Ovary (tissue), 9 donors: ENCODE results near the gene TUBB6. TPM values are rescaled to one million over a fixed set of nuclear protein-coding genes. Genes with fewer than 3 reads are reported as not detected.

Experiments
- DNase-seq, 5 donors: peaks; one replicate each; pipeline ENCODE4 v3.0.0-alpha.2; 2019 to 2020
- H3K27ac ChIP-seq, 2 donors: fragments of 200-600 bp; one replicate each; pipeline versions ENCODE4 v1.5.1 to v1.8.0; 2019 to 2022
- H3K27me3 ChIP-seq: fragments of 200-600 bp; one replicate; pipeline ENCODE4 v1.8.0; 2022
- H3K36me3 ChIP-seq: fragments of 200-600 bp; sonication (generic); one replicate; pipeline ENCODE4 v1.5.1; 2019
- H3K4me1 ChIP-seq: one replicate; pipeline ENCODE4 v1.8.1; 2013; ENCODE audit warnings: mild to moderate bottlenecking, moderate library complexity; ENCODE audit not compliant: insufficient read depth
- H3K4me3 ChIP-seq: fragments of 200-600 bp; sonication (generic); one replicate; pipeline ENCODE4 v1.5.1; 2017
- H3K9me3 ChIP-seq, 2 donors: fragments of 200-600 bp in 1 of 2; sonication (generic) in 1 of 2; one replicate each; pipeline versions ENCODE4 v1.5.1 to v1.8.1; 2013 to 2019; ENCODE audit warnings: mild to moderate bottlenecking in 1 of 2, moderate library complexity in 1 of 2
- EP300 ChIP-seq: sonication (generic); formaldehyde crosslinking; IDR thresholded peaks from one replicate; pipeline ENCODE4 v1.6.1; 2017; ENCODE audit warnings: antibody characterized with exemption
- POLR2A ChIP-seq: fragments of 450-650 bp; IDR thresholded peaks from one replicate; pipeline ENCODE4 v1.6.1; 2017; ENCODE audit warnings: antibody characterized with exemption, mild to moderate bottlenecking, moderate library complexity
- WGBS, 3 donors: extraction: QIAGEN DNeasy Blood & Tissue Kit in 1 of 3; methylation state at CpG; one replicate each; pipeline versions ENCODE4 v1.1.5 to v1.1.7; 2013 to 2017; 5-methylcytosine and 5-hydroxymethylcytosine counted together
- intact Hi-C, 4 donors: fragments of 100-400 bp; cut with DNase I; formaldehyde crosslinking; loops; one replicate each; pipeline versions ENCODE4 v1.11.0 to v1.15.1; 2022 to 2023
- polyA plus RNA-seq, 2 donors: library from polyadenylated mRNA; stranded (reverse); fragments of 200-250 nt in 1 of 2; fragments of 350-450 nt in 1 of 2; fragmentation: Illumina TruSeq in 1 of 2; extraction: RNeasy Lipid Tissue Mini Kit (QIAGEN cat#74804) in 1 of 2; gene quantifications; one replicate each; pipeline ENCODE4 v1.2.3, GENCODE V29; 2013 to 2014
- total RNA-seq, 7 donors: library from RNA; depleted of rRNA in 2 of 7; stranded (reverse); fragments of >200 nt in 2 of 7; fragmentation: NEBNext Ultra II Directional in 3 of 7; extraction: Animal tissue kit (Norgen Biotek cat#: 25700) in 3 of 7; gene quantifications; one replicate each; pipeline versions ENCODE4 v1.1.0 to v1.2.4, GENCODE V29; 2016 to 2023
- TF ChIP-seq, protein P1 (sequence below), 3 donors: fragments of 450-650 bp in 2 of 3; fragments of 200-600 bp in 1 of 3; IDR thresholded peaks; one replicate each; pipeline versions ENCODE4 v1.5.1 to v1.8.0; 2016 to 2022; ENCODE audit warnings: antibody characterized with exemption in 3 of 3, mild to moderate bottlenecking in 1 of 3
- donor health status: DM: no; HTN: no; CAD: no; lungs with moderate emphysema.
- donor health status: DM: no; HTN: no; CAD: no.
- donor health status: Bipolar disorder and iron deficiency.
- donor health status: DM: yes; HTN: yes; CAD: no.
- donor health status: DM: no; HTN: no; CAD: no.
- donor health status: DM: yes; HTN: yes; CAD: no.

Gene TUBB6
- total and polyA plus RNA-seq, 9 donors = 77.3 to 155 (median 121) TPM

DNA sequence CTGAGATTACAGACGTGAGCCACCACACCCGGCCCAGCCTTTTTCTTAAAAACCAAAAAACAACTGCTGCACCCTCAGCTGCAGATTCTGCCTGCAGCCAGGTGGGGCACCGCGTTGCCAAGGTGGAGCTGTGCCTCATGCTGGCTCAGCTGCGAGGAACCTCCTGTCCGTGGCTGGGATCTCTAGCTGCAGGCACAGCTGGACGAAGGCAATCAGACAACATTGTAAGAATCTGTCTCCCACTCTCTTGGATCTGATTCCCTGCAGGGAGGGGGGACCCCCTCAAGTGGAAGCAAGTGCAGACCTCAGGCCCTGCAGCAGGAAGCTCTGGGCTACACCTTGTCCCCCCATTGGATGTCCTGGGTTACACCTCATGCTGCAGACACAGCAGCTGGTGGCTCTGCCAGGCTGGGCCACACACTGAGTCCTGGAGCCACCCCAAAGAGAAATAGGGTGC lies 29.8 kb upstream of the TUBB6 start:
- peaks cover 16% of the 10 kb centered on the region for H3K4me1 ChIP-seq
- peak in 3 of 5 donors; percentile 29 to 50 (median 44) for DNase-seq
- 33 to 40% (median 38%) methylated on average over 7 of the region's 7 CpGs for WGBS, 3 donors

DNA sequence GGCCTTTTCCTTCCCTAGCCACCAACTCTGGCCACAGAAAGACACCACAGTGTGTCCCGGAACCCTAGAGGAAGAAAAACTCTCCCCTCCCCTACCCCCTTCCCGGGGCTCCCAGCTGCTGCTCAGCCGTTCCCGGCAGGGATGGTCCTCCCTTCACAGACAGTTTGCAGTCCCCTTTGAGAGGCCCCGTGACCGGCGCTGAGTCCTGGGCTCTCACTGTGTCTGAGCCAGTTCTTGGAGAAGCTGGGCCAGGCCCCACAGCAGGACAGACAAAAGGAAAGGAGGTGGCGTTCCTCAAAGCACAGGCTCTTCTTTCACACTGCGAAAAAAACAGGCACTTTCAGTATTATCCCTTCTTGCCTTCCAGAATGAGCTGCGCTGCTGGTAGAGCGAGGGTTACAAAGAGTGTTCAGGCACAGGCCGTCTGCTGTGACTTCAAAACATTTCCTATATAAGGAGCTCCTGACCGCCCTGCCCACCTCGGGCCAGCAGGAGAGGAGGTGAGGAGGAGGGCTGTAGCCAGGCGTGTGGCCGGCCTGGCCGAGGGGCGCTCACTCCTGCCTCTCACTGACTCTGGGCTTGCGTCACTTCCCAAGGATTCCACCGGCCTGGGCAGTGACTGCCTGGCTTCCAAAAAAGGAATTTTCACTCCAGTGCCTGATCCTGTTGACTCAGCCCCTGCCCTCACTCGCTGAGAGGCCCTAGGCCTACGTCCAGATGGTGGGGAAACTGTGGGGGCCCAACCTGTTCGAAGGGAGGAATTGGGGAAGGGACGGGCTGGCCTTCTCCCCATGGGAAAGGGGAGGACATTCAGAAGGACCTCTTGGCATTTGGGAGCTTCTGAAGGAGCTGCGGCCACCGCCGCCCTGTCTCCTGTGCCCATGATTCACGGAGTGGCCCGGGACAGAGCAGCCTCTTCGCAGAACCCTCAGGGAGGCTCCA lies 29.0 kb upstream of the TUBB6 start:
- Histone ChIP-seq H3K4me3 (peak overlapping the region; percentile 53), H3K36me3 (no peaks in the 10 kb centered on the region), H3K9me3 (no peaks in the 10 kb centered on the region), H3K27me3 (no peaks in the 10 kb centered on the region), H3K27ac (peak overlapping the region; percentile 92 to 97), H3K4me1 (peaks cover 16% of the 10 kb centered on the region)
- TF ChIP-seq POLR2A (peak; percentile 81), EP300 (no peak)
- TF ChIP-seq, protein P1, sequence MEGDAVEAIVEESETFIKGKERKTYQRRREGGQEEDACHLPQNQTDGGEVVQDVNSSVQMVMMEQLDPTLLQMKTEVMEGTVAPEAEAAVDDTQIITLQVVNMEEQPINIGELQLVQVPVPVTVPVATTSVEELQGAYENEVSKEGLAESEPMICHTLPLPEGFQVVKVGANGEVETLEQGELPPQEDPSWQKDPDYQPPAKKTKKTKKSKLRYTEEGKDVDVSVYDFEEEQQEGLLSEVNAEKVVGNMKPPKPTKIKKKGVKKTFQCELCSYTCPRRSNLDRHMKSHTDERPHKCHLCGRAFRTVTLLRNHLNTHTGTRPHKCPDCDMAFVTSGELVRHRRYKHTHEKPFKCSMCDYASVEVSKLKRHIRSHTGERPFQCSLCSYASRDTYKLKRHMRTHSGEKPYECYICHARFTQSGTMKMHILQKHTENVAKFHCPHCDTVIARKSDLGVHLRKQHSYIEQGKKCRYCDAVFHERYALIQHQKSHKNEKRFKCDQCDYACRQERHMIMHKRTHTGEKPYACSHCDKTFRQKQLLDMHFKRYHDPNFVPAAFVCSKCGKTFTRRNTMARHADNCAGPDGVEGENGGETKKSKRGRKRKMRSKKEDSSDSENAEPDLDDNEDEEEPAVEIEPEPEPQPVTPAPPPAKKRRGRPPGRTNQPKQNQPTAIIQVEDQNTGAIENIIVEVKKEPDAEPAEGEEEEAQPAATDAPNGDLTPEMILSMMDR (IDR thresholded peaks at IDR 0.05) = peak; percentile 14 to 49 (median 37)
- 11 to 21% (median 18%) methylated on average over 30 of the region's 30 CpGs for WGBS, 3 donors
- DNase-seq = peak; percentile 86 to 92 (median 90)
- intact Hi-C loops = loop anchor here in 3 of 4 donors (2.0 to 10.0 kb wide), 3 partner anchors 30 to 376 kb away; partner anchors contain the start of genes AFG3L2 (in 2 of the 3), SPIRE1 (in 1 of the 3) and TUBB6 (in 1 of the 3)

More for the DNA sequence above, 29.8 kb upstream of the TUBB6 start:
- H3K4me3 ChIP-seq = peak overlapping the region; percentile 53
- H3K9me3 ChIP-seq = no peaks in the 10 kb centered on the region
- no peaks in the 10 kb centered on the region for H3K27me3 ChIP-seq
- intact Hi-C loops = loop anchor here in 3 of 4 donors (2.0 to 10.0 kb wide), 3 partner anchors 31 to 377 kb away; partner anchors contain the start of genes AFG3L2 (in 2 of the 3), SPIRE1 (in 1 of the 3) and TUBB6 (in 1 of the 3)
- no peaks in the 10 kb centered on the region for H3K36me3 ChIP-seq
- TF ChIP-seq EP300 = no peak
- TF ChIP-seq, protein P1 (IDR thresholded peaks at IDR 0.05) = no peak
- no peak for TF ChIP-seq POLR2A
- H3K27ac ChIP-seq = peak overlapping the region; percentile 92 to 97

DNA sequence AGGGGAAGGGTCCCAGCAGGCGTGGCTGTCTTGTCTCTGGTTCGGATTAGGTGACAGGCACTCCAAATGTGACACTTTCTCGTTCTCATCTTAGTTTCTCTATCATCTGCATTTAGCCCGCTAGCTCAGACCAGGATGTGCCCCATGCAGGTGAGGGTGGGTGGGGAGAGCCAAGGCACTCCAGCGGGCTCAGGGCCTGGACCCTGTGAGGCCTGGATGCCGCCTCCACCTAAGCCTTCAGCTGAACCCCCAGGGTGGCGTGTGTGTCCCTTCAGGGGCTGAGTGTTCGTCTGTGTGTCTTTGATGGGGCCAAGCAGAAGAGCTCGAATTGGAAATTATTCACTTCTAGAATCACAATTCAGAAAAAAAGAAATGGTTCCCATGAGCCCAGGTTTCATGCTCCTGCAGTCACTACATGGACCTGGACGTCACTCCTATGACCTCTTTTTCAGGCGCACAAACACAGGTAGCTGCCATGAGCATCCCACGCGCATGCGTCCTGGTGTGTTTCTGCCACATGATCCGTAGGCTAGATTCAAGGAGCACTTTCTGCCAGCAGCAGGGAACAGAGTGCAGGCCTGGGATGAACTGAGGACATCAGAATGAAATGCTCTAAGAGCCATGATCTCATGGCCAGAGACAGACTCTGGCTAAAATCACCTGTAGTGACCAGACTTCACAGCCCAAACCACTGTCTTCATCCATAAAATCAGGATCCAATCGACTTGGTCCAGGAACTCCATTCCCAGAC lies 28.1 kb upstream of the TUBB6 start:
- H3K27ac ChIP-seq = peak overlapping the region; percentile 92 to 97
- TF ChIP-seq EP300 (no peak), POLR2A (no peak)
- TF ChIP-seq, protein P1 (IDR thresholded peaks at IDR 0.05) = no peak
- no peaks in the 10 kb centered on the region for H3K36me3 ChIP-seq
- 88 to 94% (median 91%) methylated on average over 16 of the region's 16 CpGs for WGBS, 3 donors
- no peaks in the 10 kb centered on the region for H3K27me3 ChIP-seq
- no peaks in the 10 kb centered on the region for H3K9me3 ChIP-seq
- peaks cover 16% of the 10 kb centered on the region for H3K4me1 ChIP-seq
- DNase-seq = peak in 1 of 5 donors; percentile 48
- intact Hi-C loops = loop anchor here in 3 of 4 donors (2.0 to 10.0 kb wide), 3 partner anchors 29 to 375 kb away; partner anchors contain the start of genes AFG3L2 (in 2 of the 3), SPIRE1 (in 1 of the 3) and TUBB6 (in 1 of the 3)
- peak overlapping the region; percentile 53 for H3K4me3 ChIP-seq

DNA sequence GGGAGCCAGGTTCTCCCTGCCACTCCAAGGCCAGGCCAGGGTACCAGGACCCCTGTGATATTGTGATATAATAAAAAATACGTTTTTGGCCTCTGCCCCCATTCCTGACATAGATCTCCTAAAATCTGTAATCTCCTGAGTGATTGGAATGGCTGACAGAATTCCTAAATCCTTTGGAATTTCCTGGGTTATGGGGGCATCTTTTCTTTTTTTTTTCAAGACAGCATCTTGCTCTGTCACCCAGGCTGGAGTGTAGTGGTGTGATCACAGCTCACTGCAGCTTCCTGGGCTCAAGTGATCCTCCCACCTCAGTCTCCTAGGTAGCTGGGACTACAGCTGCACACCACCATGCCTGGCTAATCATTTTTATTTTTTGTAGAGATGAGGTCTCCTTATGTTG lies 26.2 kb upstream of the TUBB6 start:
- Histone ChIP-seq H3K4me1 (peaks cover 16% of the 10 kb centered on the region), H3K27me3 (no peaks in the 10 kb centered on the region), H3K9me3 (no peaks in the 10 kb centered on the region), H3K36me3 (no peaks in the 10 kb centered on the region), H3K27ac (no peak overlapping the region), H3K4me3 (no peak overlapping the region)
- no peak for DNase-seq
- intact Hi-C loops = no loop called here
- 60 to 69% (median 65%) methylated on average over 1 of the region's 1 CpG for WGBS, 3 donors
- no peak for TF ChIP-seq EP300
- no peak for TF ChIP-seq POLR2A
- TF ChIP-seq, protein P1 (IDR thresholded peaks at IDR 0.05) = no peak
